ENCODE data around the gene SLC39A13. TPM values are rescaled to one million over a fixed set of nuclear protein-coding genes. Genes with fewer than 3 reads are reported as not detected.

Gene SLC39A13
- total RNA-seq, 4 donors from 2014 or later = 51.3 to 84.3 (median 66.8) TPM

GRCh38 chr11:47395223-47396048 is 13.0 kb upstream of the SLC39A13 start:
- Histone ChIP-seq H3K36me3 (no peaks in the 10 kb centered on the region), H3K4me3 (replicated peaks in 1 of 3) (no peak overlapping the region), H3K9me3 (no peaks in the 10 kb centered on the region), H3K4me1 (peaks cover 0 to 28% of the 10 kb centered on the region in 2 donors), H3K27ac (peak overlapping the region; percentile 68 to 88 (median 75)), H3K27me3 (no peaks in the 10 kb centered on the region)
- intact Hi-C loops (cut with DNase I) = no loop called here
- 91% methylated on average over 18 to 22 of the region's 25 CpGs for WGBS, 2 donors
- TF ChIP-seq POLR2A (IDR thresholded peaks at IDR 0.05) (no peak), CTCF (IDR thresholded peaks at IDR 0.05) (no peak)
- no peak for DNase-seq

GRCh38 chr11:47396049-47396320 is 12.4 kb upstream of the SLC39A13 start:
- no peak for DNase-seq
- peaks cover 4 to 34% of the 10 kb centered on the region in 2 donors for H3K4me1 ChIP-seq
- no peak for TF ChIP-seq POLR2A (IDR thresholded peaks at IDR 0.05)
- TF ChIP-seq CTCF (IDR thresholded peaks at IDR 0.05) = no peak
- intact Hi-C loops (cut with DNase I) = no loop called here
- no peaks in the 10 kb centered on the region for H3K27me3 ChIP-seq
- no peaks in the 10 kb centered on the region for H3K9me3 ChIP-seq
- 88 to 98% methylated on average over 3 of the region's 3 CpGs for WGBS, 2 donors
- peak overlapping the region in 1 of 3 donors; percentile 75 for H3K27ac ChIP-seq
- no peak overlapping the region for H3K4me3 ChIP-seq (replicated peaks in 1 of 3)
- no peaks in the 10 kb centered on the region for H3K36me3 ChIP-seq

- no peaks in the 10 kb centered on the region for H3K36me3 ChIP-seq
- no peaks in the 10 kb centered on the region for H3K9me3 ChIP-seq
- TF ChIP-seq CTCF (IDR thresholded peaks at IDR 0.05) = no peak
- DNase-seq = no peak
- H3K27me3 ChIP-seq = no peaks in the 10 kb centered on the region
- H3K4me3 ChIP-seq (replicated peaks in 1 of 3) = no peak overlapping the region
- H3K4me1 ChIP-seq = peaks cover 5 to 34% of the 10 kb centered on the region in 2 donors
- intact Hi-C loops (cut with DNase I) = no loop called here
- 88 to 91% methylated on average over 3 of the region's 3 CpGs for WGBS, 2 donors
- H3K27ac ChIP-seq = no peak overlapping the region
Observed at GRCh38 chr11:47398011-47398410, 10.4 kb upstream of the SLC39A13 start.

DNA sequence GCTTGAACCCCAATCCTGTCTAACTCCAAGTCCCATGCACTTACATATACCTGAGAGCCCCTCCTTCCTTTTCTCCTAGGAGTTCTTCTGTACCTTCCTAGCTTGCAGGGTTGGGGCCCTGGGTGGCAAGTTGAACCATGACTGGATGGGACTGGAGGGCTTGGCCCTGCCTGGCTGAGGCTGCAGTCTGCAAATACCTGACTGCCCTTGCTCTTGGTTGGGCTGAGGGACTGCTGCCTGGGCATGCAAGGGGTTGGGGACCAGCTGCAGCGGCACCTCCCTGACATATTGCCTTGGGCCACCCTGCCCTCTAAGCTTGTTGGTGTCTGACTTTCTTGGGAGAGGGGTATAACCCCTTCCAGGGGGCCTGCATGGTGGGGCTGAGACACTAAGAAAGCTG is 9.8 kb upstream of the SLC39A13 start:
- H3K4me1 ChIP-seq = peaks cover 5 to 34% of the 10 kb centered on the region in 2 donors
- DNase-seq = no peak
- H3K4me3 ChIP-seq (replicated peaks in 1 of 3) = no peak overlapping the region
- intact Hi-C loops (cut with DNase I) = no loop called here
- no peaks in the 10 kb centered on the region for H3K9me3 ChIP-seq
- no peak for TF ChIP-seq POLR2A (IDR thresholded peaks at IDR 0.05)
- no peak for TF ChIP-seq CTCF (IDR thresholded peaks at IDR 0.05)
- WGBS, 2 donors = 86% methylated on average over 1 of the region's 1 CpG; no CpG with 5 or more reads in 1 of the 2 donors
- no peaks in the 10 kb centered on the region for H3K27me3 ChIP-seq
- H3K27ac ChIP-seq = no peak overlapping the region
- no peaks in the 10 kb centered on the region for H3K36me3 ChIP-seq

Data from thyroid gland (tissue), 4 donors.